AG10803 (cell line): Measurements from ENCODE around the gene EMX1.
A peak's percentile ranks its signal among the peaks of the same experiment; 100 is the strongest.

Experiments used
- DNase-seq: peaks from one replicate; pipeline ENCODE4 v3.0.0; 2010; ENCODE audit warnings: low read depth
- H3K4me3 ChIP-seq: 2 replicates; pipeline ENCODE4 v1.5.1; 2011; ENCODE audit warnings: mild to moderate bottlenecking, low read length, control low read depth
- TF ChIP-seq, protein P1 (sequence below): conservative IDR thresholded peaks from 2 replicates; pipeline ENCODE4 v1.5.1; 2011; ENCODE audit warnings: mild to moderate bottlenecking, low read length, control low read depth, inconsistent platforms

The EMX1 gene

GRCh38 chr2:72917138-72917876 is at the start of gene EMX1:
TSS of gene EMX1 (plus strand) at chr2:72917519. CDS start at chr2:72917853, 334 bp downstream.
- H3K4me3 ChIP-seq, result no peak within 1 kb of the TSS
- DNase-seq, result no peak
- TF ChIP-seq, protein P1, sequence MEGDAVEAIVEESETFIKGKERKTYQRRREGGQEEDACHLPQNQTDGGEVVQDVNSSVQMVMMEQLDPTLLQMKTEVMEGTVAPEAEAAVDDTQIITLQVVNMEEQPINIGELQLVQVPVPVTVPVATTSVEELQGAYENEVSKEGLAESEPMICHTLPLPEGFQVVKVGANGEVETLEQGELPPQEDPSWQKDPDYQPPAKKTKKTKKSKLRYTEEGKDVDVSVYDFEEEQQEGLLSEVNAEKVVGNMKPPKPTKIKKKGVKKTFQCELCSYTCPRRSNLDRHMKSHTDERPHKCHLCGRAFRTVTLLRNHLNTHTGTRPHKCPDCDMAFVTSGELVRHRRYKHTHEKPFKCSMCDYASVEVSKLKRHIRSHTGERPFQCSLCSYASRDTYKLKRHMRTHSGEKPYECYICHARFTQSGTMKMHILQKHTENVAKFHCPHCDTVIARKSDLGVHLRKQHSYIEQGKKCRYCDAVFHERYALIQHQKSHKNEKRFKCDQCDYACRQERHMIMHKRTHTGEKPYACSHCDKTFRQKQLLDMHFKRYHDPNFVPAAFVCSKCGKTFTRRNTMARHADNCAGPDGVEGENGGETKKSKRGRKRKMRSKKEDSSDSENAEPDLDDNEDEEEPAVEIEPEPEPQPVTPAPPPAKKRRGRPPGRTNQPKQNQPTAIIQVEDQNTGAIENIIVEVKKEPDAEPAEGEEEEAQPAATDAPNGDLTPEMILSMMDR, result no peak

DNA sequence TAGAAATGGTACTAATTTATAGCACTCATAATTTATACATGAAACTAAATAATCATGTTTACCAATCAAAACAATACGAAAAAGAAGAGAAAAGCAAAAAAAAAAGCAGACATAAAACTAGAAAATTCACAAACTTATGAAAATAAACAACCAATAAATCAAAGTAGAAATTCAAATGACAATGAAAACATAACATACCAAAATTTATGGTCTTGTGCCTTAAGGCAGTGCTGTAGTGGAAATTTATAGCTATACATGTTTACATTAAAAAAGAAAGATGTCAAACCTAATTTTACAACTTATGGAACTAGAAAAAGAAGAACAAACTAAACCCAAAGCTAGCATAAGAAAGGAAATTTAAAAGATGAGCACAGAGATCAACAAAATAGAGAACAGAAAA is 46.3 kb upstream of the EMX1 start:
- no peak for DNase-seq
- TF ChIP-seq, protein P1, result no peak
- no peak overlapping the region for H3K4me3 ChIP-seq

GRCh38 chr2:72871880-72872279 is 45.4 kb upstream of the EMX1 start:
- TF ChIP-seq, protein P1, result no peak
- no peak for DNase-seq
- H3K4me3 ChIP-seq, result no peak overlapping the region

GRCh38 chr2:72883356-72883962 is 33.9 kb upstream of the EMX1 start:
- no peak overlapping the region for H3K4me3 ChIP-seq
- TF ChIP-seq, protein P1, result no peak
- peak; percentile 28 for DNase-seq

DNA sequence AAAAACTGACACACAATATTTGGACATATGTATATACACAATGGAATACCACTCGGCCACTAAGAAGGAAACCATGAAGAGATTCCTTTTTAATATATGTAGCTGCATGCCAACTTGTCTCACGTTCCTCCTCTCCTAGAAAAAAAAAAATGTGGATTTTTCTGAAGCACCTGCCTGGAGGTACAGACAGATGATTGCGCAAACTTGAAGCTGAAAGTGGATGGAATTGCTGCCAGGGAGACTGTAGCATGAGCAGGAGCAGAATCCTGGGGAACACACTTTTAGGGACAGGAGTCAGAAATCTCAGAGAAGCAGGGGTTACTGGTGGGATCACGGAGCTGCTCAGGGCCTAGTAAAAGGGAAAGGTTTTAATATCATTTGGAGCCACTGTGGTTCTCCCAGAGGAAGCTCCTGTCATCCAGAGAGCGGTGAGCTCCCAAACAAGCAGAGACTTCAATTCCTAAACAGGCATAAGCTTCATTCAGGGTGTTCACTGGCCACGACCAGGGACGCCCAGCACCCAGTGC is 30.8 kb upstream of the EMX1 start:
- TF ChIP-seq, protein P1, result no peak
- H3K4me3 ChIP-seq, result peak overlapping the region; percentile 72
- DNase-seq, result no peak

- TF ChIP-seq, protein P1, result no peak
- DNase-seq, result peak; percentile 54
- H3K4me3 ChIP-seq, result peak within 1 kb of the TSS; percentile 72
These were observed 30.1 kb upstream of the EMX1 start, which contains the start of gene SPR for GRCh38 chr2:72887032-72887739. TSS of gene SPR (plus strand) at chr2:72887408. CDS start at chr2:72887433, 25 bp downstream.
